GM18858 (cell line): ENCODE results near the gene PF4V1.

Experiments
- ATAC-seq: cut with Tn5 transposase; IDR thresholded peaks from one replicate; pipeline ENCODE4 v1.9.1; 2021; ENCODE audit not compliant: unreplicated experiment

Gene PF4V1

DNA sequence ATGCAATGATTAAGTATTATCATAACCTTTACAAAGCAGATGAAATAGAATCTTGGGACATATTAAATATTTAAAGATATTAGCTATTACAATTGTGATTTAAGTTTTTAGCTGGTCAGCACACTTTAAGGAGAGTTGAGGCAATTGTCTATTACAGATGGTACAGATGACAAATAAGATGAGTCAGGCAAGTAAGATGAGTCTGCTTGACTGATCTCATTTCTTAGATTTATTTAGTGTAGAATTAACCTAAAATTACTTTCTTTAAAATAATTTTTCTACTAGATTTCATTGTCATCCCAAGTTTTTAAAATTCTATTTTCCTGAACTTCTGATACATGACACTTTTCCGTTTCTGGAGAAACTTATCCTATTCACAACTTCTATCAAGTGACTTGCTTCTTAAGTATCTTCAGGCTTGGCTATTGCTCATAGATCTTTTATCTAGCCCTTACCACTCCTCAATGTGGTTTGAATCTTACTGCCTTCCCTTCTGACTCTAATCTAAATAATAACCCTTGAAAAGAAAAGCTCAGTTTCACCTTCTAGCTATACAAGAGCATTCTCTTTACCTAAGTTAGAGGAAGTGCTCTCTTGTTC is 49.0 kb downstream of the PF4V1 start:
- ATAC-seq, result no peak

DNA sequence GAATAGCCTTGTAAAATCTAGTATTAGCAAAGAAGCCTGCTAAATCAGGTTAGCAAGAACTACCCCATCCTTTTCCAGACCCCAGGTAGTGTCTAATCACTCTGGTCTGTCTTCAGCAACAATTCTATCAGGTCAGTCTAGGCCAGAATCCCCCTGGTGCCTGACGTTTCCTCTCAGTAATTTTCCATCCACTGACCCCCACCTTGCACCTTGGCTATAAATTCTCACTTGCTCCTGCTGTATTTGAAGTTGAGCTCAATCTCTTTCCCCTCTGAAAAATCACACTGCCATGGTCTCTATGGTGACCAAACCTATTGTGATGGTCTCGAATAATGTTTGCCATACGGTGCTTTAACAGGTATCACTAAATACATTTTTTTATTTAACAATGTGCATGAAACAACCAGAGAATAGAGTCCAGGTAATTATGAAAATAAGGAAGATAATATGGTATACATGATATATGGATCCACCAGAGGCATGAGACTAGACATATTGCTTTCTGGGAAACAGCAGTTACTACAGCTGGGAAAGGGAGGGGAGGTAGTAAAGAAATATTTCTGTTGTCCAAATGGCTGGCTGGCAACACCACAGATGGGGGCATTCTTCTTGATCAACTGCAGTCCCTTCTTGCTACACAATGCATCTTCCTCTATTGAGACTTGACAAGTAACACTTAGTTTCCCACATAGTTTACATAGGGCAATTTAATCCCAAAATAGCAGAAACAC is 49.9 kb downstream of the PF4V1 start:
- ATAC-seq, result no peak
